K562 (cell line): ENCODE results near the gene FOXR1. TPM values are rescaled to one million over a fixed set of nuclear protein-coding genes. Genes with fewer than 3 reads are reported as not detected.

Experiments
- ATAC-seq: fragments of 200-7000 bp; cut with Tn5 transposase; 3 replicates; pipeline ENCODE4 v1.9.1; 2020; ENCODE audit warnings: moderate library complexity
- BruUV-seq: library from RNA; stranded (reverse); fragments of 400-500 nt; replicated peaks from 2 replicates; lab custom pipeline; 2021; lab: Mats Ljungman, UMichigan
- CTCF ChIA-PET: fragments of 300-600 bp; formaldehyde crosslinking; extraction: SDS; loops from one replicate; lab custom pipeline; 2021; ENCODE audit warnings: low intra/inter-chr PET ratio; lab: Yijun Ruan, JAX
- POLR2A ChIA-PET: fragments of 300-600, 350-650 bp; sonication (Branson Sonifier 250); formaldehyde crosslinking; extraction: SDS; loops from one replicate; lab custom pipeline; 2021; ENCODE audit warnings: antibody characterized with exemption, inconsistent platforms; lab: Yijun Ruan, JAX
- DNase-seq, 4 experiments: peaks; one replicate each; pipeline versions ENCODE4 v3.0.0 to v3.0.0-alpha.2; 2011 to 2018; ENCODE audit warnings: low spot score in 3 of 4, mixed read lengths in 3 of 4; ENCODE audit errors: extremely low read depth in 1 of 4
- FAIRE-seq: peaks from 2 replicates; lab custom pipeline; 2011; peaks lifted over from hg19 to GRCh38; lab: Jason Lieb, UNC
- H2AFZ ChIP-seq: 2 replicates; pipeline ENCODE4 v1.6.0; 2011; ENCODE audit warnings: low read depth, low read length, control low read depth, inconsistent platforms
- H3K27ac ChIP-seq: fragments of 200-600 bp; 3 replicates; pipeline ENCODE4 v1.8.0; 2011; ENCODE audit warnings: low read depth, mild to moderate bottlenecking, control low read depth, inconsistent platforms, low read length, moderate library complexity, mixed read lengths; ENCODE audit errors: extremely low read depth
- H3K27me3 ChIP-seq, 2 experiments: fragments of 300-600 bp in 1 of 2; 2 replicates in 1 of 2; 3 replicates in 1 of 2; pipeline versions ENCODE4 v1.6.0 to v1.8.0; 2011; ENCODE audit warnings: inconsistent platforms in 2 of 2, low read length in 2 of 2, mild to moderate bottlenecking in 1 of 2, mixed read lengths in 1 of 2, moderate library complexity in 1 of 2; ENCODE audit not compliant: control insufficient read depth in 2 of 2, insufficient read depth in 2 of 2
- H3K36me3 ChIP-seq: fragments of 300-600 bp; 3 replicates; pipeline ENCODE4 v1.8.0; 2011; ENCODE audit warnings: mild to moderate bottlenecking, low read length, inconsistent platforms; ENCODE audit not compliant: control insufficient read depth, insufficient read depth
- H3K4me1 ChIP-seq, 2 experiments: fragments of 200-600 bp in 1 of 2; replicated peaks in 1 of 2; 2 replicates in 1 of 2; 3 replicates in 1 of 2; pipeline versions ENCODE4 v1.5.1 to v1.8.0; 2011; ENCODE audit warnings: inconsistent platforms in 2 of 2, low read length in 2 of 2, mild to moderate bottlenecking in 1 of 2, mixed read lengths in 1 of 2, moderate library complexity in 1 of 2; ENCODE audit not compliant: control insufficient read depth in 2 of 2, insufficient read depth in 2 of 2
- H3K4me2 ChIP-seq: 2 replicates; pipeline ENCODE4 v1.6.1; 2011; ENCODE audit warnings: low read length, control low read depth, inconsistent platforms, mixed read lengths; ENCODE audit not compliant: insufficient read depth
- H3K4me3 ChIP-seq: fragments of 200-600 bp; sonication (generic), shearing (Covaris generic); 2 replicates; pipeline ENCODE4 v1.5.1; 2016; ENCODE audit warnings: control low read depth, inconsistent platforms
- H3K79me2 ChIP-seq: fragments of 200-600 bp; 3 replicates; pipeline ENCODE4 v1.8.0; 2011; ENCODE audit warnings: low read length, inconsistent platforms; ENCODE audit not compliant: control insufficient read depth, insufficient read depth
- H3K9ac ChIP-seq, 2 experiments: 2 replicates each; pipeline versions ENCODE4 v1.6.0 to v1.6.1; 2011; ENCODE audit warnings: low read depth in 2 of 2, low read length in 2 of 2, control low read depth in 1 of 2, inconsistent platforms in 1 of 2, mild to moderate bottlenecking in 1 of 2, mixed read lengths in 1 of 2; ENCODE audit not compliant: insufficient read depth in 1 of 2
- H3K9me1 ChIP-seq: one replicate; pipeline ENCODE4 v1.6.0; 2011; ENCODE audit warnings: inconsistent platforms, mild to moderate bottlenecking, low read length, moderate library complexity; ENCODE audit not compliant: control insufficient read depth, insufficient read depth
- H3K9me3 ChIP-seq: replicated peaks from 2 replicates; pipeline ENCODE4 v1.5.1; 2011; ENCODE audit warnings: low read depth, low read length, inconsistent platforms; ENCODE audit not compliant: control insufficient read depth, insufficient read depth
- H4K20me1 ChIP-seq: replicated peaks from 2 replicates; pipeline ENCODE4 v1.6.1; 2011; ENCODE audit warnings: low read length, inconsistent platforms, mixed read lengths; ENCODE audit not compliant: control insufficient read depth, insufficient read depth
- ARID4B ChIP-seq: sonication (generic); formaldehyde crosslinking; IDR thresholded peaks from 2 replicates; pipeline ENCODE4 v1.8.0; 2022; ENCODE audit warnings: mild to moderate bottlenecking, missing genetic modification reagents
- GMEB1 ChIP-seq: fragments of 250-450 bp; sonication (Bioruptor Pico); IDR thresholded peaks from 2 replicates; pipeline ENCODE4 v1.4.0; 2020; ENCODE audit warnings: mild to moderate bottlenecking
- HEY1 ChIP-seq: fragments of 250-450 bp; sonication (Bioruptor Pico); IDR thresholded peaks from 2 replicates; pipeline ENCODE4 v1.5.0; 2020; ENCODE audit warnings: mild to moderate bottlenecking, moderate library complexity, borderline replicate concordance
- HNRNPH1 ChIP-seq: fragments of 200-400 bp; formaldehyde crosslinking; optimal IDR thresholded peaks from 2 replicates; pipeline ENCODE3; 2017; ENCODE audit warnings: low read depth, mild to moderate bottlenecking, low read length, moderate library complexity
- HOMEZ ChIP-seq: fragments of 250-450 bp; sonication (Bioruptor Pico); IDR thresholded peaks from 2 replicates; pipeline ENCODE4 v1.4.0; 2020; ENCODE audit warnings: mild to moderate bottlenecking, moderate library complexity
- TBP ChIP-seq: optimal IDR thresholded peaks from 2 replicates; pipeline ENCODE3; 2011; ENCODE audit warnings: low read depth, low read length, improper control_type of control experiment
- THRAP3 ChIP-seq: fragments of 450-650 bp; IDR thresholded peaks from 2 replicates; pipeline ENCODE4 v1.6.1; 2016; ENCODE audit warnings: mild to moderate bottlenecking, inconsistent platforms, borderline replicate concordance
- ZNF280B ChIP-seq: fragments of 250-450 bp; sonication (Bioruptor Pico); IDR thresholded peaks from 2 replicates; pipeline ENCODE4 v1.5.1; 2021; ENCODE audit warnings: mild to moderate bottlenecking
- WGBS: fragments of 100-300 bp; shearing (Covaris generic); methylation state at CpG from one replicate; pipeline ENCODE4 v1.1.6; 2016; ENCODE audit warnings: low coverage, mixed read lengths; ENCODE audit not compliant: insufficient coverage; ENCODE audit errors: missing lambda C conversion rate; 5-methylcytosine and 5-hydroxymethylcytosine counted together
- in situ Hi-C: fragments of 300-500 bp; cut with MboI; formaldehyde crosslinking; loops from 4 replicates; pipeline ENCODE4 v1.15.0; 2018; ENCODE audit warnings: inconsistent platforms, mixed read lengths
- intact Hi-C: fragments of 100-400 bp; cut with micrococcal nuclease; formaldehyde crosslinking; loops from 2 replicates; pipeline ENCODE4 v1.14.2; 2022
- polyA plus RNA-seq, 8 experiments: library from polyadenylated mRNA; depleted of rRNA in 4 of 8; stranded (reverse) in 5 of 8; unstranded in 3 of 8; fragments of >200 nt; fragmentation: Nextera tagmentation in 2 of 8; fragmentation: Illumina TruSeq in 1 of 8; extraction: Ambion mirVana in 2 of 8; extraction: Trizol in 1 of 8; gene quantifications; 2 replicates each; pipeline versions ENCODE4 v1.2.1 to v1.2.3, GENCODE V29; 2011 to 2014; ENCODE audit warnings: inconsistent platforms in 1 of 8, missing spikeins in 1 of 8
- total RNA-seq, 7 experiments: library from RNA; depleted of rRNA in 6 of 7; stranded (reverse); fragments of >200 nt in 6 of 7; fragmentation: Illumina TruSeq in 2 of 7; extraction: Trizol in 2 of 7; gene quantifications; 2 replicates each; pipeline versions ENCODE4 v1.2.1 to v1.2.3, GENCODE V29; 2011 to 2021; ENCODE audit warnings: low replicate concordance in 1 of 7

The FOXR1 gene
- total and polyA plus RNA-seq, 9 of the 15 experiments (the other 6 are each of a cell fraction or from before 2014, with no cell fraction given), result not detected

- no peak for TF ChIP-seq HOMEZ (CRISPR knock-in tag)
- no peak for TF ChIP-seq TBP
- TF ChIP-seq GMEB1, result no peak
Measured at GRCh38 chr11:118957968-118958367, 13.6 kb upstream of the FOXR1 start (continued).

- FAIRE-seq (no peak), DNase-seq (no peak), ATAC-seq (no peak)
- BruUV-seq, result no TSS peak
- H3K9me1 ChIP-seq, result no peaks in the 10 kb centered on the region
- no peak overlapping the region for H3K27ac ChIP-seq
- H3K27me3 ChIP-seq, result peaks cover 5 to 27% of the 10 kb centered on the region in 2 experiments; a peak in 4 of 5 replicates
- no peak overlapping the region for H3K9ac ChIP-seq
- H3K4me2 ChIP-seq, result no peak overlapping the region
- 13% methylated on average over 2 of the region's 2 CpGs for WGBS
- intact Hi-C loops, result loop anchor here (10.0 kb wide), 1 partner anchor 304 kb away; no protein-coding TSS in a partner anchor
- no peaks in the 10 kb centered on the region; the same call in none of the 2 replicates for H4K20me1 ChIP-seq
- H3K36me3 ChIP-seq, result no peaks in the 10 kb centered on the region
- no peak overlapping the region for H3K4me3 ChIP-seq
- no peaks in the 10 kb centered on the region for H3K9me3 ChIP-seq
- ChIA-PET POLR2A (interaction anchor here (0.6 kb wide), 1 partner anchor 168 kb away, joined by 3 read pairs; no protein-coding TSS in a partner anchor), CTCF (no interaction called here)
- no peak overlapping the region for H2AFZ ChIP-seq
- no peaks in the 10 kb centered on the region for H3K79me2 ChIP-seq
- in situ Hi-C loops, result no loop called here
- H3K4me1 ChIP-seq, result peaks cover 0 to 22% of the 10 kb centered on the region in 2 experiments; a peak in 3 of 5 replicates
- no peak for TF ChIP-seq ARID4B
- TF ChIP-seq THRAP3, result no peak
- TF ChIP-seq HEY1 (CRISPR knock-in tag), result no peak
- TF ChIP-seq ZNF280B (CRISPR knock-in tag), result no peak
- no peak for TF ChIP-seq HNRNPH1
Measured at GRCh38 chr11:118958577-118958976, 13.0 kb upstream of the FOXR1 start.
